Urinary bladder (tissue), 4 donors: ENCODE results near the gene OAS3. TPM values are rescaled to one million over a fixed set of nuclear protein-coding genes. Genes with fewer than 3 reads are reported as not detected.

ENCODE experiments used
- DNase-seq: peaks from one replicate; pipeline ENCODE4 v3.0.0-alpha.2; 2015; ENCODE audit errors: extremely low spot score
- H3K27ac ChIP-seq: one replicate; pipeline ENCODE4 v1.5.1; 2013; ENCODE audit warnings: low read depth, mild to moderate bottlenecking, moderate library complexity
- H3K36me3 ChIP-seq: one replicate; pipeline ENCODE4 v1.6.1; 2013; ENCODE audit warnings: mild to moderate bottlenecking, moderate library complexity; ENCODE audit not compliant: insufficient read depth
- H3K4me1 ChIP-seq: one replicate; pipeline ENCODE4 v1.6.1; 2013; ENCODE audit warnings: mild to moderate bottlenecking, moderate library complexity; ENCODE audit not compliant: insufficient read depth
- H3K4me3 ChIP-seq: one replicate; pipeline ENCODE4 v1.5.1; 2013; ENCODE audit warnings: low read depth, low read length
- WGBS: extraction: QIAGEN DNeasy Blood & Tissue Kit; methylation state at CpG from one replicate; pipeline ENCODE4 v1.1.7; 2013; 5-methylcytosine and 5-hydroxymethylcytosine counted together
- polyA plus RNA-seq: library from polyadenylated mRNA; stranded (reverse); fragments of 200-250 nt; gene quantifications from one replicate; pipeline ENCODE4 v1.2.3, GENCODE V29; 2013
- total RNA-seq: library from RNA; depleted of rRNA; stranded (reverse); fragments of >200 nt; gene quantifications from one replicate; pipeline ENCODE4 v1.2.3, GENCODE V29; 2014
- donor health status: healthy with polysubstance abuse.
- donor health status: healthy.

OAS3 gene
- total and polyA plus RNA-seq, 2 donors: 9.6 to 11.3 TPM

- no peak for DNase-seq
- Histone ChIP-seq H3K4me1 (no peaks in the 10 kb centered on the region), H3K36me3 (peaks cover 3% of the 10 kb centered on the region), H3K4me3 (no peak overlapping the region), H3K27ac (no peak overlapping the region)
- 84% methylated on average over 6 of the region's 6 CpGs for WGBS
Observed at GRCh38 chr12:113006641-113007040, 68.4 kb downstream of the OAS3 start.

GRCh38 chr12:113007166-113007565, 68.9 kb downstream of the OAS3 start:
- no peak overlapping the region for H3K4me3 ChIP-seq
- no peak overlapping the region for H3K27ac ChIP-seq
- DNase-seq: no peak
- 78% methylated on average over 4 of the region's 4 CpGs for WGBS
- peaks cover 3% of the 10 kb centered on the region for H3K36me3 ChIP-seq
- H3K4me1 ChIP-seq: no peaks in the 10 kb centered on the region

DNA sequence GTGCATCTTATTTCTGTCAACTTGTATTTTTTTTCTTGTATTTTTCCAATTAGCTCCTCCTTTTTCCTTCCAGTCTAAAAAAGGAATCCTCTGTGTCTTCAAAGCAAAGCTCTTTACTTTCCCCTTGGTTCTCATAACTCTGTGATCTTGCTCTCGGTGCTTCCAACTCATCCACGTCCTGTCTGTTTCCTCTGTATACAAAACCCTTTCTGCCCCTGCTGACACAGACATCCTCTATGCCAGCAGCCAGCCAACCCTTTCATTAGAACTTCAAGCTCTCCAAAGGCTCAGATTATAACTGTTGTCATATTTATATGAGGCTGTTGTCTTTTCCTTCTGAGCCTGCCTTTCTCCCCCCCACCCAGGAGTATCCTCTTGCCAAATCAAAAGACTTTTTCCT, 72.4 kb downstream of the OAS3 start:
- no peaks in the 10 kb centered on the region for H3K4me1 ChIP-seq
- 53% methylated on average over 2 of the region's 2 CpGs for WGBS
- no peak overlapping the region for H3K27ac ChIP-seq
- no peak overlapping the region for H3K4me3 ChIP-seq
- peaks cover 3% of the 10 kb centered on the region for H3K36me3 ChIP-seq
- no peak for DNase-seq

DNA sequence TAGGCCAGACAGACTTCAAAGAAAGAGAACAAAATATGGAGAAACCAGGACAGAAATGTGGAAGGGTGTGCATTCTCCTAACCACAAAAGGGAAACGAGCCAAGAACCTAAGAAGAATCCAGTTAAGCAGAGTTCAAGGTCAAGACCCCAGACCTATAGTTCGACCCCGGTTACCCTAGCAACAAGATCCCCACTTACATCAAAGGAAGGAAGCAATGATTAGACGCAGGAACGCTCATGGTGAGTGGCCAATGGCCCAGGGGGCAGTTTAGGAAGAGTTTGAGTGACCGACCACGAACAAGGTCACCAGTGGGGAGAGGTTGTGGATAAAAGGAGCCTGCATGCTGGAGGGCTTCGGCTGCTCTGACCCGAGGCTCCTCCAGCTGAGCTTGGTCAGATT, 76.3 kb downstream of the OAS3 start:
- 56% methylated on average over 9 of the region's 9 CpGs for WGBS
- no peaks in the 10 kb centered on the region for H3K36me3 ChIP-seq

GRCh38 chr12:113016796-113017195, 78.5 kb downstream of the OAS3 start:
- H3K36me3 ChIP-seq: no peaks in the 10 kb centered on the region
- no peak for DNase-seq
- H3K27ac ChIP-seq: no peak overlapping the region
- no peaks in the 10 kb centered on the region for H3K4me1 ChIP-seq
- 61% methylated on average over 5 of the region's 5 CpGs for WGBS
- H3K4me3 ChIP-seq: no peak overlapping the region

More for the DNA sequence above, 76.3 kb downstream of the OAS3 start:
- Histone ChIP-seq H3K4me3 (no peak overlapping the region), H3K4me1 (no peaks in the 10 kb centered on the region), H3K27ac (no peak overlapping the region)
- DNase-seq: no peak

- 51% methylated on average over 4 of the region's 4 CpGs for WGBS
- no peak for DNase-seq
- H3K4me1 ChIP-seq: no peaks in the 10 kb centered on the region
Observed at GRCh38 chr12:113019025-113019424, 80.8 kb downstream of the OAS3 start.

GRCh38 chr12:113021500-113021899, 83.2 kb downstream of the OAS3 start:
- DNase-seq: no peak
- H3K36me3 ChIP-seq: no peaks in the 10 kb centered on the region
- H3K4me1 ChIP-seq: no peaks in the 10 kb centered on the region
- WGBS: 69% methylated on average over 1 of the region's 1 CpG
- H3K4me3 ChIP-seq: no peak overlapping the region
- H3K27ac ChIP-seq: no peak overlapping the region

More at GRCh38 chr12:113019025-113019424, 80.8 kb downstream of the OAS3 start:
- H3K27ac ChIP-seq: no peak overlapping the region
- H3K4me3 ChIP-seq: no peak overlapping the region
- no peaks in the 10 kb centered on the region for H3K36me3 ChIP-seq

Other genes starting within 250 kb of the OAS3 start
- 1.8 TPM for gene RPH3A, start 146.7 kb upstream of the OAS3 start, total RNA-seq
- gene RPH3A, start 146.7 kb upstream of the OAS3 start, polyA plus RNA-seq: 0.43 TPM
- 28.9 TPM for gene OAS1, start 31.5 kb upstream of the OAS3 start, total RNA-seq
- 20.8 TPM for gene OAS1, start 31.5 kb upstream of the OAS3 start, polyA plus RNA-seq
- gene OAS2, start 40.0 kb downstream of the OAS3 start, total RNA-seq: 14.0 TPM
- 7.3 TPM for gene OAS2, start 40.0 kb downstream of the OAS3 start, polyA plus RNA-seq
- 3.3 TPM for gene DTX1, start 118.3 kb downstream of the OAS3 start, total RNA-seq
- 1.5 TPM for gene DTX1, start 118.3 kb downstream of the OAS3 start, polyA plus RNA-seq
- 0.11 TPM for gene RASAL1, start 197.3 kb downstream of the OAS3 start, total RNA-seq
- gene RASAL1, start 197.3 kb downstream of the OAS3 start, polyA plus RNA-seq: 0.04 TPM
- not detected for gene CFAP73, start 211.2 kb downstream of the OAS3 start, total RNA-seq
- gene CFAP73, start 211.2 kb downstream of the OAS3 start, polyA plus RNA-seq: 0.39 TPM
- 10.3 TPM for gene DDX54, start 247.0 kb downstream of the OAS3 start, total RNA-seq
- gene DDX54, start 247.0 kb downstream of the OAS3 start, polyA plus RNA-seq: 54.4 TPM
- 5.8 TPM for gene RITA1, start 247.2 kb downstream of the OAS3 start, total RNA-seq
- gene RITA1, start 247.2 kb downstream of the OAS3 start, polyA plus RNA-seq: 13.8 TPM